ENCODE data around the gene FOXF2.
A peak's percentile ranks its signal among the peaks of the same experiment; 100 is the strongest.

Gene FOXF2

GRCh38 chr6:1415416-1416063, 26.2 kb downstream of the FOXF2 start:
- no peak for DNase-seq

- DNase-seq: no peak
Observed at GRCh38 chr6:1416191-1416760, 26.9 kb downstream of the FOXF2 start.

- DNase-seq: no peak
Observed at GRCh38 chr6:1416820-1417219, 27.4 kb downstream of the FOXF2 start.

GRCh38 chr6:1417718-1418117, 28.3 kb downstream of the FOXF2 start:
- no peak for DNase-seq

GRCh38 chr6:1418471-1419191, 29.3 kb downstream of the FOXF2 start:
- no peak for DNase-seq

- DNase-seq: no peak
Observed at GRCh38 chr6:1420382-1420781, 31.0 kb downstream of the FOXF2 start.

- DNase-seq: no peak
Observed at GRCh38 chr6:1422290-1422689, 32.9 kb downstream of the FOXF2 start.

GRCh38 chr6:1423578-1423977, 34.2 kb downstream of the FOXF2 start:
- DNase-seq: no peak

GRCh38 chr6:1424306-1424927, 35.0 kb downstream of the FOXF2 start:
- DNase-seq: no peak

GRCh38 chr6:1426416-1426815, 37.0 kb downstream of the FOXF2 start:
- DNase-seq: no peak

- no peak for DNase-seq
Observed at GRCh38 chr6:1435806-1436205, 46.4 kb downstream of the FOXF2 start.

GRCh38 chr6:1436334-1437306, 47.2 kb downstream of the FOXF2 start:
- peak; percentile 61 for DNase-seq

- DNase-seq: no peak
Observed at GRCh38 chr6:1437553-1438406, 48.4 kb downstream of the FOXF2 start.

- no peak for DNase-seq
Observed at GRCh38 chr6:1438471-1438881, 49.1 kb downstream of the FOXF2 start.

GRCh38 chr6:1439349-1439748, 50.0 kb downstream of the FOXF2 start:
- no peak for DNase-seq

GRCh38 chr6:1442929-1443328, 53.6 kb downstream of the FOXF2 start:
- DNase-seq: no peak
